NCI-H345 (cell line): ENCODE data around the gene TMEM163.

Experiments
- DNase-seq: peaks from one replicate; lab custom pipeline; 2025; lab: John Stamatoyannopoulos, UW

Gene TMEM163

DNA sequence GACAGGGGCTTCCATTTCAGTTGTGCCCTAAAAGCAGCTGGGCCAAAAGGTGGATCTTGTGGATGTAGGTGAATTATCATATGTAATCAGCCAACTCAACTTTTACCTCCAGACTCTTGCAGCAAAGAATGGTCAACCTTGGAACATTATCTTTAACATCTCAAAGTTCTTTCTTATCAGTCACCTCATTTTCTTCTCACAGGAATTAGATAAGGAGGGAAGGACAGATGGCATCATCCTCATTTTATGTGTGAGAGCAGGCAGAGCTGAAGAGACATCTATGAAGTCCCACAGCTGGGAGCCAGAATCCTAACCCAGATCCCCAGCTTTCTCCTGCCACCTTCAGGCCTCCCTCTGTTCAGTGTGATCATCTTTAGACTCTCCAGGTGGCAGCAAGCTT is 282.9 kb downstream of the TMEM163 start:
- no peak for DNase-seq

- DNase-seq = no peak
Observed at GRCh38 chr2:134435505-134435904, 283.3 kb downstream of the TMEM163 start.

- no peak for DNase-seq
Observed at GRCh38 chr2:134433979-134434378, 284.8 kb downstream of the TMEM163 start.

- DNase-seq = no peak
Observed at GRCh38 chr2:134433469-134433868, 285.3 kb downstream of the TMEM163 start.

DNA sequence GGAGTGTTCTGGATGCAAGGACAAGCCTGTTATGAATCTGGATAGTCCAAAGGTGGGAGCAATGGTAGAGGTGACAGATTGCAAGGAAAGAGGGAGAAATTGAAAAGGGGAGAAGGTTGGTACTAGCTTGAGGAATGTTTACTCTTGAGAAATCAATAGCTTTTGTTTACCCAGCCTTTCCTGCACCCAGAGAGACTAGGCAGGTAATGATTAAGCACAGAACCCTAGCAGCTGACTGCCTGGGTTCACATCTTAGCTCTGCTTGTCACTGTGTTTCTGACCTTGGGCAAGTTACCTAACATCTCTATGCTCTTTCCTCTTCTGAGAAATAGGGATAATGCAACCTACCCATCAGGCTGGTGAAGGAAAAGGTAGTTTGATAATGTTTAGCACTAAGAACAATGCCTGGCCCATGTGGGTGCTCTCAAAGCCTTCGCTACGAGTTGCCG is 286.3 kb downstream of the TMEM163 start:
- peak; percentile 13 for DNase-seq

GRCh38 chr2:134431838-134432434 is 286.9 kb downstream of the TMEM163 start:
- no peak for DNase-seq

GRCh38 chr2:134429886-134430285 is 288.9 kb downstream of the TMEM163 start:
- DNase-seq = no peak

GRCh38 chr2:134426721-134427120 is 292.1 kb downstream of the TMEM163 start:
- DNase-seq = no peak

- DNase-seq = no peak
Observed at GRCh38 chr2:134425724-134426496, 292.9 kb downstream of the TMEM163 start.

DNA sequence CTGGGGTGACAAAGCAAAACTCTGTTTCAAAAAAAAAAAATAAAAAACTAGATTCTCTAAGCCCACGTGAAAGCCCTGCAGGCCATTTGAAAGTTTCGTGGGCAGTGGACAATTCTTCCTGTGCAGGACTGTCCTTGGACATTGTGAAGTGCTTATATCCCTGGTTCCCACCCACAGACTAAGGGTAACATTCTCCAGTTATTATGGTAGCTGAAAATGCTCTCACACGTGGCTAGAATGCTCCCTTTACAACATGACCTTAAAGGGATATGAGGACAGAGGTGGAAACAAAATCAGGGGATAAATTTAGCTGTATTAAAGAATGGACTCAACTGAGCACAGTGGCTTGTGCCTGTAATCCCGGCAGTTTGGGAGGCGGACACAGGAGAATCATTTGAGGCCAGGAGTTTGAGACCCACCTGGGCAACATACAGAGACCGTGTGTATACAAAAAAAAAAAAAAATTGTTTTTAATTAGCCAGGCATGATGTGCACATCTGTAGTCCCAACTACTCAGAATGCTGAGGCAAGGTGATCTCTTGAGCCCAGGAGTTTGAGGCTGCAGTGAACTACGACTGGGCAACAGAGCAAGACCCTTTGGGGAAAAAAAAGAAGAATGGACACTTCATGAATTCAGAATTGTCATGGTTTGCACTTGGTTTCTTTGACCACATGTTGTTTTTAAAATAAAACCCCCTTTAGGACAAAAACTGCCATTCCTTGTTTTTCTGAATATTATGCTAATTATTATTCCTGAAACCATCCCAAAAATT is 297.1 kb downstream of the TMEM163 start:
- no peak for DNase-seq

- DNase-seq = no peak
Observed at GRCh38 chr2:134420920-134421319, 297.9 kb downstream of the TMEM163 start.

GRCh38 chr2:134420259-134420658 is 298.5 kb downstream of the TMEM163 start:
- peak; percentile 70 for DNase-seq

DNA sequence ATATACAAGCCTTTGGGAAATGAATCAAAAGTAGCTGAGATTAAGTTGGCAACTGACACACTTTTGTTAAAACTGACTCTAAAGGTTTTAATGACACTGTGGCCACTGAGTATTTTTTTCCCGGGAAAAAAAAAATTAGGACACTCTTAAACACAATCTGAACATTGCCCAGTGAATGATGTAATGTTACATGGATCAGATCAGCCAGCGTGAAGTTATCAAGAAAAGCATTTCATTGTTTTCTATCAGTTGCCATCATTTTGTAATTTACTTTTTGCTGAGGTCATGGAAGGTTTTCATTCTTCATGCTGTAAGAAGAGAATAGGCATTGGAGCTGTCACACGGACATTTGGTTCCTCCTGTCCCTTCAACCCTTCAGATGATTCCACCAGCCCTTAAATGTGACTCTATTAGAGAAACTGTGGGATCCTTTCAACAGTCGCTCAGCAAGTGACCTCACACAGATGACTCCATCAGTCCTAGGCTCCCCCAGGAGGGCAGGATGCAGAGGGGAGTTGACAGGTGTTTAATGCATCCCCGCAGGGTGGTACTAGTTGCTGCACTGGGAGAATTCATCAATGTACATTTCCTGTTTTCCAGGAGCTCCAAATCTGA is 300.7 kb downstream of the TMEM163 start:
- no peak for DNase-seq

- no peak for DNase-seq
Observed at GRCh38 chr2:134416637-134417036, 302.2 kb downstream of the TMEM163 start.

- DNase-seq = no peak
Observed at GRCh38 chr2:134416018-134416417, 302.8 kb downstream of the TMEM163 start.

DNA sequence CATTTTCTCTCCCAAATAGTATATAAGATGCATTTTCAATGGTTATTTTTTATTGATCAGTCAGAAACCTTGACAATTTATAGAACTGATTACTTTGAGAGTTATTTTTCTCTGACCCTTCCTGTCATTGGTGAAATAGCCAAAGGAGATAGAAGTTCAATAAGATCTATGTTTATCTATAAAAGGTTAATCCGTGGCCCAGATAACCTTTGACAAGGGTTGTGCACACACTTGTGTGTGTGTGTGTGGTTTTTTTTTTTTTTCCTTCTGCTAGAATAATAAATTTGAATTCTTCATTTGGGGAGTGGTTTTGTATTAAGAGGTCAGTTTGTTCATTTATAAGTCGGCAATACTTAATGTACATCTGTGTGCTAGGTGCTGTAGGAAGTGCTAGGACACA is 304.9 kb downstream of the TMEM163 start:
- DNase-seq = no peak

DNA sequence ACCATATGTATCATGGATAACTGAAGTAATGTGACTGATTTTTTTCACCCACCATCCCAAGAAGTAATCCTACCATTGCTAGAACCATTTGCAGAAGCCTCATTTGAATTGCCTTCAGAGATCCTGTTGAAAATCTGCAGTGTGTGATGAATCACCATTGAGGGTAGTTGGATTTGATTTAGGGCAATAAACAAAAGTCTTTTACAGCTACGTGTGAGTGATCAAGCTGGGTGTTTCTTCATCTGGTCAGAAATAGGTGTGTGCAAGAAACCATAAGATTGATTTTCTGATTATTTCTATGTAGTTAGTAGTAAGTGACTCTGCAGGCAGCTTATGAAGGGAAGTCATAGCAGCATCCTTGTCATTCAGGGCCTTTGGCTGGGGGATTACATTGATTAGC is 305.4 kb downstream of the TMEM163 start:
- no peak for DNase-seq

DNA sequence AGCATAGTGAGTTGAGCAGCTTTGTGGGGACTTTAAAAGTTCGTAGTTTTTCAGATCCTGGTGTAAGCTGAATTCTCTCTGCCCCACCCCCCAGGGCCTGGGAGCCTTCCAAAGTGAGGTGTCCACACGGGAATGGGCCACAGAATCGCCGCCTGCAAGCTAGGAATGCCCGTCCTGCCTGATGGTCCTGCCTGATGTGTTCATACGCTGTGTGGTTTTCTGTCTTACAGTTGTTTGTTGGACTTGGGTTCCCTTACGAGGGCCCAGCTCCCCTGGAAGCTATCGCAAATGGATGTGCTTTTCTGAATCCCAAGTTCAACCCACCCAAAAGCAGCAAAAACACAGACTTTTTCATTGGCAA is 306.2 kb downstream of the TMEM163 start:
- DNase-seq = no peak

DNA sequence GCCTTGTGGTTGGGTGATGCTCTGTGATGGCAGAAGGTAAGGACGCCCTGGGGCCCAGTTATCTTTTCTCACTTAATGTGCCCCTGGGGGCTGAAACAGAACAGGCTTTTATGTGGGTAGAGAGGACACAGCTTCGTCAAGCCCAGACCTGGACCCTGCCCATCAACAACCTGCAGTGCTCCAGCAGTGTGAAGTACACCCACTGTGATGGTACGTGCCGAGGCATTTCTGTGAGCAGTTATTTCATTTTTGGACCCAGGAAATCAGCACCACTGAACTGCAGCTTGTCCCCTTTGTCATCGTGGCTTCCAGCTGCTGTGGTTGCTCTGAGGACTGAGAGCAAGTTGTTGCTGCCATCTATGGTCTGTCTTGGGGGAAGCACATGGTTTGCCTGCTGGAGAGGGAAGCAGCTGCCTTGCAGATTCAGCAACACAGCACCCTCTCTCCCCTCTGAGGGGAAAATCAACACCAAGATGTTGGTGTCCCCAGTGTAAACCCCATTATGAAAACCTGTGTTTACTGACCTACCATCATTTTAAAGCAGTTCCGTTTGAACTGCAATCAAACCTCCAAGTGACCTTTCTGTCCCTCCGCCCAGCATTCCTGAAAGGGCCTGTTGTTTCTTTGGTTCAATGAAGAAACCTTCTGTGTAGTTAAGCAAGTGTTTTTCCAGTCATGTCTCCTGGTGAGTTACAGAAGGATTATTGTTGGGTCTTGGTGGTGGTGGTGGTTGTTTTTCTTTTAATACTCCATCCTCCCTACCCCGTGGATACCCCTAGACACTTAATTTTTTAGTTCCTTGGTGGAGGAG is 306.8 kb downstream of the TMEM163 start:
- peak; percentile 91 for DNase-seq

DNA sequence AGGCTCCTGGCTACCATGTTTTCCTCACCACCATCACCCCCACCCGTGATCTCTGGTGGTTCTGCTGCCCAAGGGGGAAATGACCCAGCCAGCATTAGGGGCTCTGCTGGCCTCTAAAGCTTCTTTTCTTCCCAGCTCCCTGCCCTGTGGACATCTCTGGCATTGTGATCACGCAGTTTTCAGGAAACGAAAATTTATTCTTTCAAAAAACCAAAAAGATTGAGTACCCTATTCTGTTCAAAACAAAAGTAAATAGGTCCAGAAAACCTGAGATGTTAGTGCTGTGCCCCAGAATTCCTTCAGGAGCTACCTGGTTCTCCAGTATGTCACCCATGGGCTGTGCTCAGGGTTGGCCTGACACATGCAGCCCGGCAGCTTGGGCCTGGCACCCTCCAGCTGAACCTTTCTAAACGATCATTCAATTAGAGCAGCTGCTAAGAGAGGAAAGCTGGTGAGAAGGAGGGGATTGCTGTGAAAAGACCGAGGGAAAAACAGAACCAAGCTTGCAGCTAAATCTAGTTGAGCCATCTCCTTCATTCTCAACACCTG is 307.4 kb downstream of the TMEM163 start:
- no peak for DNase-seq

DNA sequence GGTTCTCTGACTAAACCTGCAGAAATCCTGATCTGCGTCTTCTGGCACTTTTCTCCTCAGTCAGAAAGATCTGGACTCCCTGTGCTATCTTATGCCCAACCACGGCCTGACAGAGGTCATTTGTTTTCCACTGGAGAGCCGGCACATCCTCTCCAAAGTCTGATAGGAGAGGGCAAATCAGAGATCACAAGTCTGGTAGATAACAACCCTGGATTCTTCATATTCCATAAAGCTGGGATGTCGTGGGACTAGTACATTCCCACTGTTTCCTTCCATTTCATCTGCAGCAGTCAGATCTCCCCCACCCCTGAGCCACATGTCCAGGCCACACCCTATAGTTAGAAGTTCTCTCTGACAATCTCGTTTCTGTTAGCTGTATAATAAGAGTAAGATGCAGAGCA is 308.0 kb downstream of the TMEM163 start:
- no peak for DNase-seq
